ENCODE measurements around the gene PM20D1.
"Not testable (repeated sequence)": the region's sequence is repeated elsewhere in the genome, so short reads cannot be mapped to it uniquely, and the experiment has no call there.

- not testable (repeated sequence) for TF ChIP-seq CTCF (IDR thresholded peaks at IDR 0.05 in 8 of 11, conservative IDR thresholded peaks at IDR 0.05 in 3 of 11); POLR2A (IDR thresholded peaks at IDR 0.05)
Measured at GRCh38 chr1:205857501-205857900, 7.6 kb upstream of the PM20D1 start.

All from spleen (tissue), 7 donors.